HG03159 (cell line): Measurements from ENCODE around the gene CABLES1.

Source experiments
- ATAC-seq: cut with Tn5 transposase; IDR thresholded peaks from one replicate; pipeline ENCODE4 v1.9.1; 2021; ENCODE audit warnings: mild to moderate bottlenecking, moderate library complexity; ENCODE audit not compliant: unreplicated experiment

Gene CABLES1

GRCh38 chr18:23238152-23238531, 102.9 kb downstream of the CABLES1 start:
- no peak for ATAC-seq

GRCh38 chr18:23238651-23239349, 103.5 kb downstream of the CABLES1 start:
- ATAC-seq: no peak

GRCh38 chr18:23239350-23239692, 104.0 kb downstream of the CABLES1 start:
- no peak for ATAC-seq

- ATAC-seq: no peak
These were observed 104.8 kb downstream of the CABLES1 start for GRCh38 chr18:23239885-23240608.

GRCh38 chr18:23240609-23240930, 105.3 kb downstream of the CABLES1 start:
- no peak for ATAC-seq

- peak; percentile 87 for ATAC-seq
These were observed 106.7 kb downstream of the CABLES1 start for GRCh38 chr18:23241833-23242496.

- ATAC-seq: no peak
These were observed 107.9 kb downstream of the CABLES1 start for GRCh38 chr18:23243178-23243577.

- no peak for ATAC-seq
These were observed 108.5 kb downstream of the CABLES1 start for GRCh38 chr18:23243816-23244215.

- no peak for ATAC-seq
These were observed 109.1 kb downstream of the CABLES1 start for GRCh38 chr18:23244401-23244800.

GRCh38 chr18:23245461-23245860, 110.2 kb downstream of the CABLES1 start:
- ATAC-seq: no peak

GRCh38 chr18:23247331-23247730, 112.0 kb downstream of the CABLES1 start:
- no peak for ATAC-seq

GRCh38 chr18:23247896-23248295, 112.6 kb downstream of the CABLES1 start:
- no peak for ATAC-seq

- no peak for ATAC-seq
These were observed 113.5 kb downstream of the CABLES1 start for GRCh38 chr18:23248826-23249225.

GRCh38 chr18:23249348-23249747, 114.1 kb downstream of the CABLES1 start:
- no peak for ATAC-seq

GRCh38 chr18:23250893-23251656, 115.8 kb downstream of the CABLES1 start:
- no peak for ATAC-seq

- no peak for ATAC-seq
These were observed 118.3 kb downstream of the CABLES1 start for GRCh38 chr18:23253630-23254029.

GRCh38 chr18:23257137-23257536, 121.9 kb downstream of the CABLES1 start:
- no peak for ATAC-seq

GRCh38 chr18:23257686-23258565, 122.6 kb downstream of the CABLES1 start:
- no peak for ATAC-seq

GRCh38 chr18:23258566-23259469, 123.5 kb downstream of the CABLES1 start:
- no peak for ATAC-seq
